Stomach (tissue), 4 donors: ENCODE results near the gene SULT6B1.

Experiments used
- EP300 ChIP-seq: sonication (generic); formaldehyde crosslinking; IDR thresholded peaks from one replicate; pipeline ENCODE4 v1.6.1; 2017; ENCODE audit warnings: antibody characterized with exemption
- POLR2A ChIP-seq, 4 donors: fragments of 450-650 bp; IDR thresholded peaks; one replicate each; pipeline ENCODE4 v1.6.1; 2016; ENCODE audit warnings: antibody characterized with exemption in 4 of 4, control low read depth in 2 of 4, mild to moderate bottlenecking in 1 of 4, moderate library complexity in 1 of 4
- TF ChIP-seq, protein P1 (sequence below), 7 experiments: fragments of 450-650 bp in 4 of 7; fragments of 200-600 bp in 3 of 7; sonication (generic) in 3 of 7; IDR thresholded peaks; one replicate each; pipeline ENCODE4 v1.5.1; 2016 to 2019; ENCODE audit warnings: antibody characterized with exemption in 7 of 7, control low read depth in 2 of 7, mild to moderate bottlenecking in 1 of 7

DNA sequence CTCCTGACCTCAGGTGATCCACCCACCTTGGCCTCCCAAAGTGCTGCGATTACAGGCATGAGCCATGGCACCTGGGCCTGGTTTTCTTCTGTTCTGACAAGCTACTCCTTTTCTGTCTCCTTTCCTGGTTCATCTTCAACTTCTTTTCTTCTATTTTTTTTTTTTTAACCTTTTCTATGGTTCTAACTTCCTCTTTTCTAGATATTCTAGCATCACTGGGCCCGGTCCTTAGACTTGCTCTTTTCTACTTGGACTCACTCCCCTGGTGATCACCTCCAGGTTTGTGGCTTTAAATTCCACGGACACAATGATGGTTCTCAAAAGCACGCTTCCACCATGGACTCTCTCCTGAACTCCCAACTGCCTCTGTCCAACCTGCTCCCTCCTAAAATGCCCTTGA, 33.7 kb downstream of the SULT6B1 start:
- TF ChIP-seq POLR2A (IDR thresholded peaks at IDR 0.05) = no peak
- TF ChIP-seq, protein P1, sequence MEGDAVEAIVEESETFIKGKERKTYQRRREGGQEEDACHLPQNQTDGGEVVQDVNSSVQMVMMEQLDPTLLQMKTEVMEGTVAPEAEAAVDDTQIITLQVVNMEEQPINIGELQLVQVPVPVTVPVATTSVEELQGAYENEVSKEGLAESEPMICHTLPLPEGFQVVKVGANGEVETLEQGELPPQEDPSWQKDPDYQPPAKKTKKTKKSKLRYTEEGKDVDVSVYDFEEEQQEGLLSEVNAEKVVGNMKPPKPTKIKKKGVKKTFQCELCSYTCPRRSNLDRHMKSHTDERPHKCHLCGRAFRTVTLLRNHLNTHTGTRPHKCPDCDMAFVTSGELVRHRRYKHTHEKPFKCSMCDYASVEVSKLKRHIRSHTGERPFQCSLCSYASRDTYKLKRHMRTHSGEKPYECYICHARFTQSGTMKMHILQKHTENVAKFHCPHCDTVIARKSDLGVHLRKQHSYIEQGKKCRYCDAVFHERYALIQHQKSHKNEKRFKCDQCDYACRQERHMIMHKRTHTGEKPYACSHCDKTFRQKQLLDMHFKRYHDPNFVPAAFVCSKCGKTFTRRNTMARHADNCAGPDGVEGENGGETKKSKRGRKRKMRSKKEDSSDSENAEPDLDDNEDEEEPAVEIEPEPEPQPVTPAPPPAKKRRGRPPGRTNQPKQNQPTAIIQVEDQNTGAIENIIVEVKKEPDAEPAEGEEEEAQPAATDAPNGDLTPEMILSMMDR (IDR thresholded peaks at IDR 0.05) = no peak
- TF ChIP-seq EP300 = no peak
